ENCODE measurements around the gene TMEM52.

DNA sequence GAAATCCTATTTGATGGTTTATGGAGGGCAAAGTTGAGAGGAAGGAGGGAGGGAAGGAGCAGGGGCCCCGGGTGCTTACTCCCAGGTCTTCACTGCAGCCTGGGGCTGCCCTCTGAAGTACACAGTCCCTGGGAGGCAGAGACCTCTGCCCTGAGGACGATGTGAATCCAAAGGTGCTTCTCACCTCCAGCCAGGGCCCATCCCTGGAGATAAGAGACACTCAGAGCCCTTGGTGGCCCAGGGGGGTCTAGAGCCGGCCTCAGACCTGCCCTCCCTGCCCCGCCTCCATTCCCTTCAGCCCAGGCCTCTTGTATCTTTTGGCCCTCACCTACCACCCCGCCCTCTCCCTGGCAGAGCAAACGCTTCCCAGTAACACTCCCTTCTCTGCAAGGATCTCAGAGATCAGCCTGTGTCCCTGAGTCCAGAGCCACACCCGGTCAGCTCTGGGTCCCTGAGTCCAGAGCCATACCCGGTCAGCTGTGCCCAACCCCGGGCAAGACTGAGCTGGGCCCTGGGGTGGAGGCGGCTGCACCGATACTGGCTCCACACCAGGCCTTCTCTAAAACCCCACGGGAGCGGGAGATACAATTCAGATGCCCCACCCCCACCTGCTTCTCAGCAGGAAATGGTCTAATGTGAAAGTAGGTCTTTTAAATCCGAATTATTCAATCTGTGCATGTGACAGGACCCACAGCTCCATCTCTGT, 24.6 kb downstream of the TMEM52 start:
- TF ChIP-seq, protein P1, sequence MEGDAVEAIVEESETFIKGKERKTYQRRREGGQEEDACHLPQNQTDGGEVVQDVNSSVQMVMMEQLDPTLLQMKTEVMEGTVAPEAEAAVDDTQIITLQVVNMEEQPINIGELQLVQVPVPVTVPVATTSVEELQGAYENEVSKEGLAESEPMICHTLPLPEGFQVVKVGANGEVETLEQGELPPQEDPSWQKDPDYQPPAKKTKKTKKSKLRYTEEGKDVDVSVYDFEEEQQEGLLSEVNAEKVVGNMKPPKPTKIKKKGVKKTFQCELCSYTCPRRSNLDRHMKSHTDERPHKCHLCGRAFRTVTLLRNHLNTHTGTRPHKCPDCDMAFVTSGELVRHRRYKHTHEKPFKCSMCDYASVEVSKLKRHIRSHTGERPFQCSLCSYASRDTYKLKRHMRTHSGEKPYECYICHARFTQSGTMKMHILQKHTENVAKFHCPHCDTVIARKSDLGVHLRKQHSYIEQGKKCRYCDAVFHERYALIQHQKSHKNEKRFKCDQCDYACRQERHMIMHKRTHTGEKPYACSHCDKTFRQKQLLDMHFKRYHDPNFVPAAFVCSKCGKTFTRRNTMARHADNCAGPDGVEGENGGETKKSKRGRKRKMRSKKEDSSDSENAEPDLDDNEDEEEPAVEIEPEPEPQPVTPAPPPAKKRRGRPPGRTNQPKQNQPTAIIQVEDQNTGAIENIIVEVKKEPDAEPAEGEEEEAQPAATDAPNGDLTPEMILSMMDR (IDR thresholded peaks at IDR 0.05; ENCODE audit: poor library complexity) = no peak
- TF ChIP-seq EZH2 (IDR thresholded peaks at IDR 0.05; ENCODE audit: borderline replicate concordance) (no peak), EZH2phosphoT487 (IDR thresholded peaks at IDR 0.05; ENCODE audit: low read depth, severe bottlenecking, unreplicated experiment) (no peak)

All from hepatocyte (in vitro differentiated cells).